ENCODE measurements around the gene HARBI1.

The HARBI1 gene

GRCh38 chr11:46577058-46577457 is 40.0 kb downstream of the HARBI1 start:
- no peak for ATAC-seq
- no peak for TF ChIP-seq CREB5 (CRISPR knock-in tag; IDR thresholded peaks at IDR 0.05; ENCODE audit: low read depth)
- TF ChIP-seq PPARA (CRISPR knock-in tag; IDR thresholded peaks at IDR 0.05; ENCODE audit: borderline replicate concordance) = no peak
- TF ChIP-seq PATZ1 (CRISPR knock-in tag; IDR thresholded peaks at IDR 0.05; ENCODE audit: borderline replicate concordance) = no peak
- no peak for TF ChIP-seq RARB (CRISPR knock-in tag; IDR thresholded peaks at IDR 0.05)
- no peak for TF ChIP-seq ZFP3 (CRISPR knock-in tag; IDR thresholded peaks at IDR 0.05)
- no peak for TF ChIP-seq ZNF70 (CRISPR knock-in tag; IDR thresholded peaks at IDR 0.05)
- TF ChIP-seq ESRRG (CRISPR knock-in tag; IDR thresholded peaks at IDR 0.05) = no peak
- TF ChIP-seq ZC3H10 (CRISPR knock-in tag; IDR thresholded peaks at IDR 0.05) = no peak
- no peak for TF ChIP-seq SNAI2 (CRISPR knock-in tag; IDR thresholded peaks at IDR 0.05)
- TF ChIP-seq ISL1 (CRISPR knock-in tag; IDR thresholded peaks at IDR 0.05) = no peak
- TF ChIP-seq ZNF565 (CRISPR knock-in tag; conservative IDR thresholded peaks at IDR 0.05; ENCODE audit: low read depth) = no peak

DNA sequence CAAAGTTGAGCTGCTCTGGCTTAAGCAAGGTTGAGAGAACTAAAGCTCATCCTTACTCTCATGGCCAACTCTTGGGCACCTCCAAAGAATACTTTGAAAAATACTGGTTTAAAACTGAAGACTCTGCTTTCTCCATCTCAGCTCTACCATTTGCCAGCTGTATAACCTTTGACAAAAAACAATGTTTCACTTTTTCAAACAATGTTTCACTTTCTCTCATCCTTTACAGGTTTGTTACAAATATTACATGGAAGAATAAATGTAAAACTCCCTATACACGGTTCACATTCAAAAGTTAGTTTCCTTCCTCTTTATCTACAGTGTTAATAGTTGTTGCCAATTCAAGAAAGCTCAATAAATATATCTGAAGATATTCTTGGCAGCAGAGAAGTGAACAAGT is 42.4 kb downstream of the HARBI1 start:
- ATAC-seq = no peak
- TF ChIP-seq, protein P1, sequence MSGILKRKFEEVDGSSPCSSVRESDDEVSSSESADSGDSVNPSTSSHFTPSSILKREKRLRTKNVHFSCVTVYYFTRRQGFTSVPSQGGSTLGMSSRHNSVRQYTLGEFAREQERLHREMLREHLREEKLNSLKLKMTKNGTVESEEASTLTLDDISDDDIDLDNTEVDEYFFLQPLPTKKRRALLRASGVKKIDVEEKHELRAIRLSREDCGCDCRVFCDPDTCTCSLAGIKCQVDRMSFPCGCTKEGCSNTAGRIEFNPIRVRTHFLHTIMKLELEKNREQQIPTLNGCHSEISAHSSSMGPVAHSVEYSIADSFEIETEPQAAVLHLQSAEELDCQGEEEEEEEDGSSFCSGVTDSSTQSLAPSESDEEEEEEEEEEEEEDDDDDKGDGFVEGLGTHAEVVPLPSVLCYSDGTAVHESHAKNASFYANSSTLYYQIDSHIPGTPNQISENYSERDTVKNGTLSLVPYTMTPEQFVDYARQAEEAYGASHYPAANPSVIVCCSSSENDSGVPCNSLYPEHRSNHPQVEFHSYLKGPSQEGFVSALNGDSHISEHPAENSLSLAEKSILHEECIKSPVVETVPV (CRISPR knock-in tag; IDR thresholded peaks at IDR 0.05) = no peak
- TF ChIP-seq POU6F1 (CRISPR knock-in tag; IDR thresholded peaks at IDR 0.05; ENCODE audit: borderline replicate concordance, low read depth) (no peak), CSDC2 (CRISPR knock-in tag; IDR thresholded peaks at IDR 0.05) (no peak), GLIS3 (CRISPR knock-in tag; IDR thresholded peaks at IDR 0.05) (no peak), ESRRG (CRISPR knock-in tag; IDR thresholded peaks at IDR 0.05) (no peak), BACH2 (CRISPR knock-in tag; IDR thresholded peaks at IDR 0.05; ENCODE audit: borderline replicate concordance) (no peak)
- TF ChIP-seq, protein P2, sequence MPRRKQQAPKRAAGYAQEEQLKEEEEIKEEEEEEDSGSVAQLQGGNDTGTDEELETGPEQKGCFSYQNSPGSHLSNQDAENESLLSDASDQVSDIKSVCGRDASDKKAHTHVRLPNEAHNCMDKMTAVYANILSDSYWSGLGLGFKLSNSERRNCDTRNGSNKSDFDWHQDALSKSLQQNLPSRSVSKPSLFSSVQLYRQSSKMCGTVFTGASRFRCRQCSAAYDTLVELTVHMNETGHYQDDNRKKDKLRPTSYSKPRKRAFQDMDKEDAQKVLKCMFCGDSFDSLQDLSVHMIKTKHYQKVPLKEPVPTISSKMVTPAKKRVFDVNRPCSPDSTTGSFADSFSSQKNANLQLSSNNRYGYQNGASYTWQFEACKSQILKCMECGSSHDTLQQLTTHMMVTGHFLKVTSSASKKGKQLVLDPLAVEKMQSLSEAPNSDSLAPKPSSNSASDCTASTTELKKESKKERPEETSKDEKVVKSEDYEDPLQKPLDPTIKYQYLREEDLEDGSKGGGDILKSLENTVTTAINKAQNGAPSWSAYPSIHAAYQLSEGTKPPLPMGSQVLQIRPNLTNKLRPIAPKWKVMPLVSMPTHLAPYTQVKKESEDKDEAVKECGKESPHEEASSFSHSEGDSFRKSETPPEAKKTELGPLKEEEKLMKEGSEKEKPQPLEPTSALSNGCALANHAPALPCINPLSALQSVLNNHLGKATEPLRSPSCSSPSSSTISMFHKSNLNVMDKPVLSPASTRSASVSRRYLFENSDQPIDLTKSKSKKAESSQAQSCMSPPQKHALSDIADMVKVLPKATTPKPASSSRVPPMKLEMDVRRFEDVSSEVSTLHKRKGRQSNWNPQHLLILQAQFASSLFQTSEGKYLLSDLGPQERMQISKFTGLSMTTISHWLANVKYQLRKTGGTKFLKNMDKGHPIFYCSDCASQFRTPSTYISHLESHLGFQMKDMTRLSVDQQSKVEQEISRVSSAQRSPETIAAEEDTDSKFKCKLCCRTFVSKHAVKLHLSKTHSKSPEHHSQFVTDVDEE (CRISPR knock-in tag; IDR thresholded peaks at IDR 0.05) = no peak

DNA sequence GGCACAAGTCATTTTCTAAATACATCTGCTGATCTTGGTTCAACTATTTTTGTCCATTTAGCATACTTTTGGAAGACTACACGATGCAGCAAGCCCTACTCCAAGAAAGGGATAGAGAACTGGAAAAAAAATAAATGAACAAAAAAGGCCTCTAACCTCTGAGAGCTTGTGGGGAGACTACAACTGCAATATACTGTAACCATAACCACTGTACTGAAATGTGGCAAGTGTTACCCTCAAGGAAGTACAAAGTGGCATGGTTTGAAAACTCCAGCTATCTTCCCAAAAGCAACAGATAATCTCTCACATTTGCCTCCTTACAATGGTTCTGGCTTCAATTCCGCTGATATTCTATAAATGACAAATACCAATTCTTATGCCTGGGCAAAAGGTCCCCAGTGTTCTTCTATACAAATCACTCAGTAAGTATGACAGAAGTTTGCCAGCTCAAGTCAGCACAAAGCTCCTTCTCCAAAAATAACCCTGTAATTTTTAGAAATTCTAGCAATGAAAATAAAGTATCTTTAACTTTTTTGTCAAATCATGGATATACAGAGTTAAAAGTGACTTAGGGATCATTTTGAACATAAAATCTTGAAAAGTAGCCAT is 46.1 kb downstream of the HARBI1 start:
- ATAC-seq = no peak
- TF ChIP-seq, protein P1 (CRISPR knock-in tag; IDR thresholded peaks at IDR 0.05) = no peak
- no peak for TF ChIP-seq TCF4 (CRISPR knock-in tag; IDR thresholded peaks at IDR 0.05; ENCODE audit: borderline replicate concordance)
- no peak for TF ChIP-seq ZFP30 (CRISPR knock-in tag; IDR thresholded peaks at IDR 0.05)
- TF ChIP-seq POU6F1 (CRISPR knock-in tag; IDR thresholded peaks at IDR 0.05; ENCODE audit: borderline replicate concordance, low read depth) = no peak
- TF ChIP-seq ZNF565 (CRISPR knock-in tag; conservative IDR thresholded peaks at IDR 0.05; ENCODE audit: low read depth) = no peak
- no peak for TF ChIP-seq ISL1 (CRISPR knock-in tag; IDR thresholded peaks at IDR 0.05)
- no peak for TF ChIP-seq ZC3H10 (CRISPR knock-in tag; IDR thresholded peaks at IDR 0.05)
- TF ChIP-seq TOX (CRISPR knock-in tag; IDR thresholded peaks at IDR 0.05; ENCODE audit: borderline replicate concordance) = no peak
- TF ChIP-seq PATZ1 (CRISPR knock-in tag; IDR thresholded peaks at IDR 0.05; ENCODE audit: borderline replicate concordance) = no peak

Measured in SK-N-SH treated with all-trans-retinoic acid at 6 μM for 48 hours (cell line).